Uterus (tissue), 4 donors: ENCODE data around the gene MYCN. TPM values are rescaled to one million over a fixed set of nuclear protein-coding genes. Genes with fewer than 3 reads are reported as not detected.
"Not testable (repeated sequence)": the region's sequence is repeated elsewhere in the genome, so short reads cannot be mapped to it uniquely, and the experiment has no call there.

Experiments used
- DNase-seq, 2 donors: peaks; one replicate each; pipeline ENCODE4 v3.0.0-alpha.2; 2019 to 2020
- H3K27ac ChIP-seq, 2 donors: fragments of 200-600 bp; sonication (generic); 1 replicate in 1 of 2; 2 replicates in 1 of 2; pipeline ENCODE4 v1.5.1; 2016 to 2018
- H3K27me3 ChIP-seq, 2 donors: fragments of 200-600 bp; sonication (generic); one replicate each; pipeline ENCODE4 v1.5.1; 2018 to 2019; ENCODE audit warnings: control low read depth in 1 of 2
- H3K36me3 ChIP-seq, 2 donors: fragments of 200-600 bp; sonication (generic); one replicate each; pipeline ENCODE4 v1.5.1; 2019; ENCODE audit warnings: control low read depth in 1 of 2
- H3K4me1 ChIP-seq, 2 donors: fragments of 200-600 bp; sonication (generic); one replicate each; pipeline ENCODE4 v1.5.1; 2018 to 2019; ENCODE audit warnings: control low read depth in 1 of 2
- H3K4me3 ChIP-seq, 2 donors: fragments of 200-600 bp; sonication (generic); 1 replicate in 1 of 2; 2 replicates in 1 of 2; pipeline ENCODE4 v1.5.1; 2018 to 2019; ENCODE audit warnings: mild to moderate bottlenecking in 1 of 2
- H3K9me3 ChIP-seq, 2 donors: fragments of 200-600 bp; sonication (generic); one replicate each; pipeline ENCODE4 v1.5.1; 2019; ENCODE audit warnings: control low read depth in 1 of 2
- POLR2A ChIP-seq, 2 donors: fragments of 450-650 bp; IDR thresholded peaks; one replicate each; pipeline ENCODE4 v1.6.1; 2016; ENCODE audit warnings: antibody characterized with exemption in 2 of 2, mild to moderate bottlenecking in 1 of 2, moderate library complexity in 1 of 2
- intact Hi-C: fragments of 100-400 bp; cut with DNase I; formaldehyde crosslinking; loops from one replicate; pipeline ENCODE4 v1.15.1; 2023; ENCODE audit warnings: low total_unique reads
- total RNA-seq, 4 donors: library from RNA; depleted of rRNA in 3 of 4; stranded (reverse); fragments of >200 nt in 3 of 4; gene quantifications; one replicate each; pipeline versions ENCODE4 v1.1.0 to v1.2.4, GENCODE V29; 2014 to 2023
- TF ChIP-seq, protein P1 (sequence below), 4 experiments: fragments of 200-600 bp in 2 of 4; fragments of 450-650 bp in 2 of 4; sonication (generic) in 2 of 4; IDR thresholded peaks; one replicate each; pipeline ENCODE4 v1.5.1; 2016 to 2019; ENCODE audit warnings: antibody characterized with exemption in 4 of 4, mild to moderate bottlenecking in 2 of 4, moderate library complexity in 1 of 4
- donor health status: DM: yes; HTN: yes; CAD: no.

MYCN gene
- total RNA-seq, 4 donors from 2014 or later, result 1.3 to 4.1 (median 1.9) TPM; not detected in 1

DNA sequence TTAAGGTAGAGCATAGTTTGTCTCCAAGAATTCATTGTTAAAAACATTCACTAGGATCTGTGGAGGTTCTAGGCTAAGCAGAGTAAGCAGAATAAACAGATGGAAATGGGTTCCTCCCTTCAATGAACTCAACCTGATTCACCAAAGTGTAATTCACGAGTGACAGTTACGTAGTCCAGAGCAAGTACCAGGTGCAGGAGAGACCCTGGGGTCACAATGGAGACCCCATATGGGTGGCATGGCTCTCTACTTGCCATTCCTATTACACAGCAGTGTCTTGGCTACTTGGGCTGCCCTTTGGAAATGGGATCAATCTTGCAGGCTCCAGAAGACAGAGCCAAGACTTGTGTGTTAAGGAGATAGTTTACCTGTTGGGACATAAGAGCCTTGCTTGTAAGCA, 7.1 kb downstream of the MYCN start:
- TF ChIP-seq POLR2A (IDR thresholded peaks at IDR 0.05), result no peak
- TF ChIP-seq, protein P1, sequence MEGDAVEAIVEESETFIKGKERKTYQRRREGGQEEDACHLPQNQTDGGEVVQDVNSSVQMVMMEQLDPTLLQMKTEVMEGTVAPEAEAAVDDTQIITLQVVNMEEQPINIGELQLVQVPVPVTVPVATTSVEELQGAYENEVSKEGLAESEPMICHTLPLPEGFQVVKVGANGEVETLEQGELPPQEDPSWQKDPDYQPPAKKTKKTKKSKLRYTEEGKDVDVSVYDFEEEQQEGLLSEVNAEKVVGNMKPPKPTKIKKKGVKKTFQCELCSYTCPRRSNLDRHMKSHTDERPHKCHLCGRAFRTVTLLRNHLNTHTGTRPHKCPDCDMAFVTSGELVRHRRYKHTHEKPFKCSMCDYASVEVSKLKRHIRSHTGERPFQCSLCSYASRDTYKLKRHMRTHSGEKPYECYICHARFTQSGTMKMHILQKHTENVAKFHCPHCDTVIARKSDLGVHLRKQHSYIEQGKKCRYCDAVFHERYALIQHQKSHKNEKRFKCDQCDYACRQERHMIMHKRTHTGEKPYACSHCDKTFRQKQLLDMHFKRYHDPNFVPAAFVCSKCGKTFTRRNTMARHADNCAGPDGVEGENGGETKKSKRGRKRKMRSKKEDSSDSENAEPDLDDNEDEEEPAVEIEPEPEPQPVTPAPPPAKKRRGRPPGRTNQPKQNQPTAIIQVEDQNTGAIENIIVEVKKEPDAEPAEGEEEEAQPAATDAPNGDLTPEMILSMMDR (IDR thresholded peaks at IDR 0.05), result no peak
- H3K27me3 ChIP-seq, result no peaks in the 10 kb centered on the region
- no peak for DNase-seq
- no peaks in the 10 kb centered on the region for H3K36me3 ChIP-seq
- H3K27ac ChIP-seq, result no peak overlapping the region
- no peaks in the 10 kb centered on the region for H3K9me3 ChIP-seq
- peaks cover 0 to 4% of the 10 kb centered on the region in 2 donors for H3K4me1 ChIP-seq
- no peak overlapping the region for H3K4me3 ChIP-seq
- intact Hi-C loops, result no loop called here

DNA sequence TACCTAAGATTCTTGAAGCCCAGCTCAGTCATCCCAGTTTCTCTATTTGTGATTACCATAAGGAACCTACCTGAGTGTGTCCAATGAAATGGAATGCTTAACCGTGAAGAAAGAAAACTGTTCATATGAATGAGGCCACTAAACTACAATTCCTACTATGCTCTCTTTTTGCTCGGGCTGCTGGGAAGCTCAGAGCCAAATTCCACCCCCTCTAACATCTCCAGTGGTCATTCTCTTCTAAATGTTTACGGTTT, 8.3 kb downstream of the MYCN start:
- no peaks in the 10 kb centered on the region for H3K27me3 ChIP-seq
- H3K4me3 ChIP-seq, result no peak overlapping the region
- H3K9me3 ChIP-seq, result no peaks in the 10 kb centered on the region
- no peaks in the 10 kb centered on the region for H3K4me1 ChIP-seq
- no peak overlapping the region for H3K27ac ChIP-seq
- intact Hi-C loops, result no loop called here
- TF ChIP-seq, protein P1 (IDR thresholded peaks at IDR 0.05), result no peak
- TF ChIP-seq POLR2A (IDR thresholded peaks at IDR 0.05), result no peak
- DNase-seq, result no peak
- H3K36me3 ChIP-seq, result no peaks in the 10 kb centered on the region

DNA sequence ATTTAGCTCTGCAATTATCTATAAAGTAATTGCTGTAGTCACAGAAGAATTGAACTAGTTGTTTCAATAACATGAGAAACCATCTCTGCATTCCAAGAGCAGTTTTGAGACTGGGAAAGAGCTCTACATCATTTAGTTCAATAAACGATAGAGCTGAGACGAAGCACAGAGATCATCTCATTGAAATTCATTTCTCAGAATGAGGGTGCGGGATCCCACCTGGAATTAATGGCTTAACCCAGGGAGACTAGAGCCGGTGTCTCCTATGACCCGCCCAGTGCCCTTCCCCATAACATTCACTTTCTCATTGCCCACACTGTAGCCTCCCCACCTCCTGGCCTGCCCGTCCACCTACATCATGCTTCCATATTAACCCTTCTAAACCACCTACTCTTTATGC, 8.8 kb downstream of the MYCN start:
- TF ChIP-seq, protein P1 (IDR thresholded peaks at IDR 0.05), result no peak
- TF ChIP-seq POLR2A (IDR thresholded peaks at IDR 0.05), result no peak
- intact Hi-C loops, result no loop called here

DNA sequence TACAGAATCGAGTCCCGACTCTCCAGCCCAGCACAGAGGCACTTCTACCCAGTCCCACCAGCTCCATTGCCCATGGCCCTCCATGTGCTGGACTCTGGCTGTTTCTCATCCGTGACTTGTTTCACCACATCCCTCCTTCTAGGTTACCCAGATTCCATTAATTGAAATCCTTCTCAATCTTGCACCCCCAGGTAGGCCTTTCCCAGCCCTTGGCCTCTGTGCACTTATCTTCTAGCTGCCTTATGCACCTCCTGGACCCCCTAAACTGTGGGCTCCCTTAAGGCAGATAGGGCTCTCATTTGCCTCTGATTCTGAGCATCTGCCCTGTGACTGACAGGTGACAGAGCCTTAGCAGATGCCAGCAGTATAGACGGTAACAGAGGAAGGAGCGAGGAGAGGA, 9.2 kb downstream of the MYCN start:
- H3K27me3 ChIP-seq, result no peaks in the 10 kb centered on the region
- no peaks in the 10 kb centered on the region for H3K4me1 ChIP-seq
- no peak for DNase-seq
- no peak overlapping the region for H3K4me3 ChIP-seq
- TF ChIP-seq POLR2A (IDR thresholded peaks at IDR 0.05), result no peak
- TF ChIP-seq, protein P1 (IDR thresholded peaks at IDR 0.05), result no peak
- H3K36me3 ChIP-seq, result no peaks in the 10 kb centered on the region
- no peaks in the 10 kb centered on the region for H3K9me3 ChIP-seq
- intact Hi-C loops, result no loop called here
- H3K27ac ChIP-seq, result no peak overlapping the region

More for the DNA sequence above, 8.8 kb downstream of the MYCN start:
- Histone ChIP-seq H3K27me3 (no peaks in the 10 kb centered on the region), H3K4me3 (no peak overlapping the region), H3K9me3 (no peaks in the 10 kb centered on the region), H3K4me1 (no peaks in the 10 kb centered on the region), H3K36me3 (no peaks in the 10 kb centered on the region), H3K27ac (no peak overlapping the region)
- no peak for DNase-seq

DNA sequence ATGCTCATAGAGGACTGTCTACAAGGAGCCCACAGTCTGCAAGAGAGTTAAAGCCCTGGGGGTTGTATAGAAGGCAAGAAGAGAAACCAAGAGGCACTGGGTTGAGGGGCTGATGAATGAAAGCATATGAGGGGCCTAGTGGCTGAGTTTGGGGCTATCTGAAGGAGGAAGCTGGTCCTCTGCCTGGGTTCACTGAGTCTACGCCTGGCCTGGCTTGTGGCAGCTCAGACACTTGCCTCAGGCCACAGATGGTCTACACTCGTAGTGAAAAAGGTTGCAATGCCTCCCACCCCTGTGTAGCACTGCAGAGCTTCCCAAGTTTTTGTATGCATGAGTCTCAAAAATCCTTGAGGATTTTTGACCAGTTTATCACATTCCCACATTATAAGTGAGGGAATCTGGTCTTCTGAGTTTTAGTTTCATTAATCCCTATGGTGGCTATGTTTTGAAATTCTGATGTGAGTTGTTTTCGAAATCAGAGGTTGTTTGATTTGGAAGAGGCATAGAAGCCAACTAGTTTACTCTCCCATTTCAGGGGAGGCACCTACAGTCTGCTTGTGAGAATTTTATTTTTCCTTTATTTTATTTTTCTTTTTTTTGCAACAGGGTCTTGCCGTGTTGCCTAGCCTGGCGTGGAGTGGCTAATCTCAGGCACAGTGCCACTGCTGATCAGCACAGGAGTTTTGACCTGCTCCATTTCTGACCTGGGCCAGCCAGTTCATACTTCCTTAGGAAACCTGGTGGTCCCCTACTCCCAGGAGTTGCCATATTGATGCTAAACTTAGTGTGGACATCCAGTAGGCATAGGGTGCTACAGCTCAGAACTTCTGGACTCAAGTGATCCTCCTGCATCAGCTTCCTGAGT, 10.0 kb downstream of the MYCN start:
- Histone ChIP-seq H3K27ac (no peak overlapping the region), H3K36me3 (no peaks in the 10 kb centered on the region), H3K4me3 (no peak overlapping the region), H3K4me1 (no peaks in the 10 kb centered on the region), H3K27me3 (no peaks in the 10 kb centered on the region), H3K9me3 (no peaks in the 10 kb centered on the region)
- TF ChIP-seq, protein P1 (IDR thresholded peaks at IDR 0.05), result no peak
- TF ChIP-seq POLR2A (IDR thresholded peaks at IDR 0.05), result no peak
- no peak for DNase-seq
- intact Hi-C loops, result no loop called here

DNA sequence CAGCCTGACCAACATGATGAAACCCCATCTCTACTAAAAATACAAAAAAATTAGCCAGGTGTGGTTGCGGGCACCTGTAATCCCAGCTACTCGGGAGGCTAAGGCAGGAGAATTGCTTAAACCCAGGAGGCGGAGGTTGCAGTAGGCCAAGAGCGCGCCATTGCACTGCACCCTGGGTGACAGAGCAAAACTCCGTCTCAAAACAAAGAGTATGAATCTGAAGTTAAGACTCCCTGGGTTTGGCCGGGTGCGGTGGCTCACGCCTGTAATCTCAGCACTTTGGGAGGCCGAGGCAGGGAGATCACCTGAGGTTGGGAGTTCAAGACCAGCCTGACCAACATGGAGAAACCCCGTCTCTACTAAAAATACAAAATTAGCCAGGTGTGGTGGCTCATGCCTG, 11.6 kb downstream of the MYCN start:
- DNase-seq, H3K36me3 ChIP-seq, H3K27me3 ChIP-seq, H3K4me1 ChIP-seq, intact Hi-C loops, H3K27ac ChIP-seq, H3K9me3 ChIP-seq, H3K4me3 ChIP-seq: not testable (repeated sequence)
